BLaER1 (cell line): Measurements from ENCODE around the gene KRT9.
A peak's percentile ranks its signal among the peaks of the same experiment; 100 is the strongest.

ENCODE experiments used
- H3K27ac ChIP-seq: shearing (Covaris generic); formaldehyde crosslinking; 2 replicates; pipeline ENCODE4 v1.8.1; 2022
- H3K27me3 ChIP-seq: shearing (Covaris generic); formaldehyde crosslinking; 2 replicates; pipeline ENCODE4 v1.8.1; 2022
- H3K36me3 ChIP-seq: shearing (Covaris generic); formaldehyde crosslinking; 2 replicates; pipeline ENCODE4 v1.8.1; 2022
- H3K4me1 ChIP-seq: shearing (Covaris generic); formaldehyde crosslinking; 2 replicates; pipeline ENCODE4 v1.8.1; 2022
- H3K4me2 ChIP-seq: shearing (Covaris generic); formaldehyde crosslinking; 2 replicates; pipeline ENCODE4 v1.8.1; 2022
- H3K4me3 ChIP-seq: shearing (Covaris generic); formaldehyde crosslinking; 2 replicates; pipeline ENCODE4 v1.8.1; 2022
- H3K9ac ChIP-seq: shearing (Covaris generic); formaldehyde crosslinking; 2 replicates; pipeline ENCODE4 v1.8.1; 2022
- H3K9me3 ChIP-seq: shearing (Covaris generic); formaldehyde crosslinking; 2 replicates; pipeline ENCODE4 v1.8.1; 2022
- H4K20me1 ChIP-seq: shearing (Covaris generic); formaldehyde crosslinking; 2 replicates; pipeline ENCODE4 v1.8.1; 2022
- Cebpa-rat ChIP-seq: shearing (Covaris generic); IDR thresholded peaks from 2 replicates; pipeline ENCODE4 v1.8.1; 2022

The KRT9 gene

DNA sequence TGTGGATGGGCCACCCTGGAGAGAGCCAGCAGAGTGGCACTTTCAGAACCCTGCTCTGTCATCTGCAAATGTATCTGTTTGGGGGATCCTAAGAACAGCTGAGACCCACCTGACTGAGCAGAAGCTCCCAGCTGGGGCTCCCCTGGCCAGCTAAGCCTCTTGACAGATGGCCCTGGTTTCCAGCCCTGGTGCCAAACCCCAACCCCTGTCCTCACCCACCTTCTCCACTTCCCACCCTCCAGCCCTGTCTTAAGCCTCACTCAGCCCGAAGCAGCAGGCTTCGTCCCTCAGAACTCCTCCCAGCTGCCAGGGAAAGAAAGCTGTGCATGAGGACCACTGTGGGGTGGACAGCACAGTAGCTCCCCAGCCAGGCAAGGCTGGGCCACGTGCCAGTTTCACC lies 3.5 kb upstream of the KRT9 start:
- no peak for TF ChIP-seq Cebpa-rat
- Histone ChIP-seq H3K4me3 (no peak overlapping the region), H4K20me1 (no peaks in the 10 kb centered on the region), H3K27ac (no peak overlapping the region), H3K9me3 (no peaks in the 10 kb centered on the region), H3K36me3 (no peaks in the 10 kb centered on the region), H3K9ac (no peak overlapping the region), H3K4me2 (no peak overlapping the region), H3K27me3 (no peaks in the 10 kb centered on the region), H3K4me1 (no peaks in the 10 kb centered on the region)

DNA sequence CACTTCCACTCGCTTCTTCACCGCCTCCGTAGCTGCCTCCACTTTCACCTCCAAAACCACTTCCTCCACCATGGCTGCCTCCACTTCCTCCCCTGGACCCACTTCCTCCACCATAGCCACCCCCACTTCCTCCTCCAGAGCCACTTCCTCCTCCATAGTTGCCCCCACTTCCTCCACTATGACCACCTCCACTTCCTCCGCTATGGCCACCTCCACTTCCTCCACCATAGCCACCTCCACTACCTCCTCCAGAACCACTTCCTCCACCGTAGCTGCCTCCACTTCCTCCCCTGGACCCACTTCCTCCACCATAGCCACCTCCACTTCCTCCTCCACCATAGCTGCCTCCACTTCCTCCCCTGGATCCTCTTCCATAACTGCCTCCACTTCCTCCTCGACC lies 4.5 kb downstream of the KRT9 start:
- Histone ChIP-seq H3K4me1 (peaks cover 7% of the 10 kb centered on the region), H3K4me2 (peak overlapping the region; percentile 17; the same call in 1 of the 2 replicates), H3K36me3 (no peaks in the 10 kb centered on the region), H3K27me3 (no peaks in the 10 kb centered on the region), H4K20me1 (no peaks in the 10 kb centered on the region), H3K4me3 (no peak overlapping the region), H3K9ac (no peak overlapping the region), H3K27ac (no peak overlapping the region), H3K9me3 (peaks cover 6% of the 10 kb centered on the region)
- TF ChIP-seq Cebpa-rat: no peak

DNA sequence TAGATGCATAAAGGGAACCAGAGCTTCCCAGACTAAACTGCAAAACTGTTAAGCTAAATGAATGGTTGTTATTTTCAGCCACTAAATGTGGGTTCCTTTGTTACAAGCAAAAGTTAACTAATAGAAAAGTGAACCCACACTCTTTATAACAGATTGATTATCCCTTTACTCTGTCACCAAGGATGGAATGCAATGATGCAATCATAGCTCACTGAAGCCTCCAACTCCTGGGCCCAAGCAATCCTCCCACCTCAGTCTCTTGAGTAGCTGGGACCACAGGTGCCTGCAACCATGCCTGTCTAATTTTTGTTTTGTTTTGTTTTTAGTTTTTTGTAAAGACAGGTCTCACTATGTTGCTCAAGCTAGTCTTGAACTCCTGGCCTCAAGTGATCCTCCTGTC lies 6.5 kb downstream of the KRT9 start:
- Histone ChIP-seq H3K9me3 (peaks cover 6% of the 10 kb centered on the region), H3K4me1 (peaks cover 7% of the 10 kb centered on the region), H3K4me3 (no peak overlapping the region), H3K4me2 (no peak overlapping the region), H3K27ac (no peak overlapping the region), H3K36me3 (no peaks in the 10 kb centered on the region), H3K27me3 (no peaks in the 10 kb centered on the region), H3K9ac (no peak overlapping the region), H4K20me1 (no peaks in the 10 kb centered on the region)
- no peak for TF ChIP-seq Cebpa-rat

DNA sequence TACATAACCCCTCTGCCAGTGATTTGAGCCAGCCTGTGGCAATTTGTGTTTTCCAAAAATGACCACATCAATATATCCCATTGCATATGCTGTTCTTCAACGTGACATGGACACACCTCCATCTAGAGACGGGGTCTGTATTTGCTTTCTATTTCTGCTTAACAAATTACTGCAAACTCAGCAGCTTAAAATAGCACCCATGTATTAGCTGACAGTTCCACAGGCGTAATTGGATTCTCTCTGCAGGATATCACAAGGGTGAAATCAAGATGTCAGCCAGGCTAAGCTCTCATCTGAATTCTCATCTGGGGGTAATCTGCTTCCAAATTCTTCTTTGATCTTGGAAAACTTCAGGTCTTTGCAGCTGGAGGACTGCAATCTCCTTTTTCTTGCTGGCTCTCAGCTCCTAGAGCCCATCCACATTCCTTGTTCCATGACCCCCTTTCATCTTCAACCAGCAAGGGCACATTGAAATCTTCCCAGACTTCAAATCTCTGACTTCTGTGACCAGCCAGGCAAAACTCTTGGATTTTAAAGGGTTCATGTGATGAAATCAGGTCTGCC lies 8.2 kb downstream of the KRT9 start:
- H3K4me1 ChIP-seq: peaks cover 7% of the 10 kb centered on the region

DNA sequence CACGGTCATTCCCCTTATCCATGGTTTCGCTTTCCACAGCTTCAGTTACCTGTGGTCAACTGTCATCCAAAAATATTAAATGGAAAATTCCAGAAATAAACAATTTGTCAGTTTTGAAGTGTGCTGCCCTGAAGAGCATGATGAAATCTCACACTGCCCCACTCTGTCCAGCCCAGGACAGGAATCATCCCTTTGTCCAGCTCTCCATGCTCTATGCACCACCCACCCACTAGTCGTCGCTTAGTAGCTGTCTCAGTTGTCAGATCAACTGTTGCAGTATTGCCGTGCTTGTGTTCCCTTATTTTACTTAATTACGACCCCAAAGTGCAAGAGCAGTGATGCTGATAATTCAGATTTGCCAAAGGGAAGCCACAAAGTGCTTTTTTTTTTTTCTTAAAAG lies 10.3 kb downstream of the KRT9 start:
- H3K4me2 ChIP-seq: no peak overlapping the region
- no peak overlapping the region for H3K4me3 ChIP-seq
- no peaks in the 10 kb centered on the region for H3K27me3 ChIP-seq
- H4K20me1 ChIP-seq: no peaks in the 10 kb centered on the region
- H3K9ac ChIP-seq: no peak overlapping the region
- H3K9me3 ChIP-seq: no peaks in the 10 kb centered on the region
- TF ChIP-seq Cebpa-rat: no peak
- no peaks in the 10 kb centered on the region for H3K4me1 ChIP-seq
- no peaks in the 10 kb centered on the region for H3K36me3 ChIP-seq
- no peak overlapping the region for H3K27ac ChIP-seq

More for the DNA sequence above, 8.2 kb downstream of the KRT9 start:
- TF ChIP-seq Cebpa-rat: no peak
- Histone ChIP-seq H4K20me1 (no peaks in the 10 kb centered on the region), H3K9me3 (peaks cover 6% of the 10 kb centered on the region), H3K27ac (no peak overlapping the region), H3K4me2 (no peak overlapping the region), H3K27me3 (no peaks in the 10 kb centered on the region), H3K36me3 (no peaks in the 10 kb centered on the region), H3K4me3 (no peak overlapping the region), H3K9ac (no peak overlapping the region)

DNA sequence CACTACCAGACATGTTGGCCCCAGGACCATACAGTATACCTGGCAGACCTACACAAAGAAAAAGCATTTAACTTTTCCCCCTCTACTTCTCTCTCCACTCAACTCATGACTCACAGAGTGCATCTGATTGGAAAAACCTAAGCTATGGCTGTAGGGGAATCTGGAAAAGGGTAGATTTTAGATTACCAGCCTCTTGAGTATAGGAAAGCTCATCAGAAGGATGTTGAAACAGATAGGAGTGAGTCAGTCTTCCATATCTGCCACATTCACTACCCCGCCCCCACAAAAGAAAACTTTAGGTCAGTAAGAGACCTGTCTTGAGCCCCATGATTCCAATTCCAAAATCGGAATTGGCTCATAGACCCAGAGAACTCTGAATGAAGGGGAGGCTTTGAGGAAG lies 12.3 kb downstream of the KRT9 start:
- Histone ChIP-seq H3K36me3 (no peaks in the 10 kb centered on the region), H3K4me1 (no peaks in the 10 kb centered on the region), H4K20me1 (no peaks in the 10 kb centered on the region), H3K4me3 (no peak overlapping the region), H3K9ac (no peak overlapping the region), H3K9me3 (no peaks in the 10 kb centered on the region), H3K27ac (no peak overlapping the region), H3K4me2 (no peak overlapping the region), H3K27me3 (no peaks in the 10 kb centered on the region)
- TF ChIP-seq Cebpa-rat: no peak

DNA sequence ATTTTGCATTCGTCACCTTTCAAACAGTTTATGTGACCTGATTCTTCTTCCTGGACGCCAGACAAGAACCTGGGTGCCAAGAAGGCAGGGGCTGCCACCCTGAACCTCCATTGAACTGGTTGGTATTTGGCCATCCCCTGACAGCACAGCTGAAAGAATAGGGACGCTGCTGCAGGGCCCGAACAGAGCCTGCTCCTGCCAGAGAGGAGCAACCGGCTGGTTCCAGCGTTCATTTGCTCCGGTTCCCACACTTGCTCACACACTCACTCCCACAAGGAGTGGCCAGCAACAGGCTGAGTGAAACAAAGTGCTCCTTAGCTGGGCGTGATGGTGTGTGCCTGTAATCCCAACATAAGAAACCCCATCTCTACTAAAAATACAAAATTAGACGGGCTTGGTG lies 14.9 kb downstream of the KRT9 start:
- Histone ChIP-seq H3K4me2 (no peak overlapping the region), H3K36me3 (no peaks in the 10 kb centered on the region), H3K9ac (no peak overlapping the region), H3K4me3 (no peak overlapping the region), H3K27ac (no peak overlapping the region), H3K9me3 (no peaks in the 10 kb centered on the region), H3K27me3 (no peaks in the 10 kb centered on the region), H3K4me1 (no peaks in the 10 kb centered on the region), H4K20me1 (no peaks in the 10 kb centered on the region)
- no peak for TF ChIP-seq Cebpa-rat

DNA sequence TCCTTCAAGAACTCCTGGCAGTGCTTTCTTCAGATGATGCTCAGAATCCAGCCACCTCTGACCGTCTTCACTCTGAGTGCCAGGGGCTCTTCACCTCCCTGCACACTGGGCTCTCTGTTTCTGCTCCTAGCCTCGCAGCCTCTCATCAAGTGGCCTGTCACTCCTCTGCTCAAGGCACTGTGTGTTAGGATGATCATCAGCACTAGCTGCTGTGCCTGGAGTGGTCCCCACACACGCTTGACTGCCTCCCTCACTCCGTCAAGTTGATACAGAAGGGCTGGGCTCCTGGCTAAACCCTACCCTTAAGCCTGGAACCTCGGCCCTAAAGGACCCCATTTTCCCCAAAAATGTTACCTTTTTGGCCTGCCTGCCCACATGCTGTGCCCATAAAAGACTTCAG lies 15.6 kb downstream of the KRT9 start:
- Histone ChIP-seq H3K36me3 (no peaks in the 10 kb centered on the region), H3K27ac (no peak overlapping the region), H3K9ac (no peak overlapping the region), H4K20me1 (no peaks in the 10 kb centered on the region), H3K9me3 (no peaks in the 10 kb centered on the region), H3K4me2 (no peak overlapping the region), H3K4me1 (no peaks in the 10 kb centered on the region), H3K4me3 (no peak overlapping the region), H3K27me3 (no peaks in the 10 kb centered on the region)
- TF ChIP-seq Cebpa-rat: no peak

DNA sequence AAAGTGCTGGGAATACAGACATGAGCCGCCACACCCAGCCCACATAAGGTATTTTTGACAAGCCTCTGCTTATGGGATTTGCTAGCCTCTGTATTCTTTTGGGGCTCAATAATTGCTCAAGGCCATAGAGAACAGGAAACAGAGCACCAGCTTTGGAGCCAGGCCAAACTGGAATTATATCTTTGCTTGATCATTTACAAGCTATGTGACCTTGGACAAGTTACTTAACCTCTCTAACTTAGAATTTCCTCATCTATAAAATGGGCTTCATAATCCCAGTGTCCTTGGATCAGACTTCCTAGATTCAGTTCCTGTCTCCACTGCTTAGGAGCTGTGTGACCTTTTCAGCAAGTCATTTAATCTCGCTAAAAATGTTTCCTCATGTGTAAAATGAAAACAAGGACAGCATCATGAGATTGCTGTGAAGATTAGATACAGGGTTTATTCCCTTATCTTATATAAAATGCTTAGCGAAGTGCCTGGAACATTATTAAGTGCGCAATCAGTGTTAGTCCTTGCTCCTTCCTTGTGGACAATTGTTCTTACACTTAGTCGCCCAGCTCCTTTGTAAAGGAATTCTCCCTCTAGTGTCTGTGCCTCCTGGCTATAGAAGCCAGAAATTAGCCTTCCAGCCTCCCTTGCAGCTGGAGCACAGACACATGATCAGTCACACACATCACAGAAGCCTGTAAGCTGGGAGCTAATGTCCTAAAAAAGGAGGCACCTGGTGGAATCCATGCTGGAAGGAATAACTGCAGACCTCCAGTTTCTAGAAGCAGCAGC lies 16.6 kb downstream of the KRT9 start:
- H3K4me1 ChIP-seq: no peaks in the 10 kb centered on the region

DNA sequence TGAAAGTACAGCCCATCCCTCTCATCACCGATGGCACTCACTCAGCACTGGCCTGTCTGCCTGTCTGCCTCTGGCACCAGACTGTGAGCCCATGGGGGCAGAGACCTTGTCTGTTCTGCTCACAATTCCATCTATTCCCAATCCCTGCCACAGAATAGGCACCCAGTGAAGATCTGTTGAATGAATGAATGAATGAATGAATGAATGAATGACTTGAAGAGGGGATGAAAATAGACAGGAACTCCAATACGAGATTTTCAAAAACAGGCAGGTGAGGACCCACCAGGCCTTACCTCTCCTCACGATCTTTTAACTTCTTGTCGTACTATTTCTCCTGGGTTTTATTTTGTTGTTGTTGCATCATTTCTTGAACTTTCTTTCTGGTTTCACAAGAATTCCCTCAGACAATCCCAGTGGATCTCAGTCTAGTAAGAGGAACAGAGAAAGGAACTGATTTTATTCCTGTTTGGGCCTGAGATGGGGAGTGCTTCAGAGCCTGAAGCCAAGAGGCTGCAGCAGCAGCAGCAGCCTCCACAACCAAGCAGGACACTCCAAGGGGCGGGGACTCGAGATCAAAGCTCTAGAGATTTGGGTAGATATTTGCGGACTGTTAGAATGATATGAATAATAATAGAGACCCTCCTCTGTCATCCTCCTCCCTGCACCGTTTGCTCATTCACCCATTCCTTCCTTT lies 17.7 kb downstream of the KRT9 start:
- Histone ChIP-seq H3K4me2 (no peak overlapping the region), H3K36me3 (no peaks in the 10 kb centered on the region), H4K20me1 (no peaks in the 10 kb centered on the region), H3K27ac (no peak overlapping the region), H3K9me3 (no peaks in the 10 kb centered on the region), H3K4me3 (no peak overlapping the region), H3K9ac (no peak overlapping the region), H3K27me3 (no peaks in the 10 kb centered on the region), H3K4me1 (peaks cover 10% of the 10 kb centered on the region)
- TF ChIP-seq Cebpa-rat: no peak

More for the DNA sequence above, 16.6 kb downstream of the KRT9 start:
- Histone ChIP-seq H3K4me2 (no peak overlapping the region), H3K27me3 (no peaks in the 10 kb centered on the region), H3K9ac (no peak overlapping the region), H3K9me3 (no peaks in the 10 kb centered on the region), H4K20me1 (no peaks in the 10 kb centered on the region), H3K27ac (no peak overlapping the region), H3K4me3 (no peak overlapping the region), H3K36me3 (no peaks in the 10 kb centered on the region)
- TF ChIP-seq Cebpa-rat: no peak
